Right lobe of liver (tissue), 6 donors: ENCODE data around the gene PHACTR2. TPM values are rescaled to one million over a fixed set of nuclear protein-coding genes. Genes with fewer than 3 reads are reported as not detected.
A peak's percentile ranks its signal among the peaks of the same experiment; 100 is the strongest.

Experiments
- ATAC-seq, 4 donors: fragments of 200-7000 bp; cut with Tn5 transposase; one replicate each; pipeline ENCODE4 v1.9.1; 2020; ENCODE audit warnings: mild to moderate bottlenecking in 4 of 4, moderate library complexity in 4 of 4
- DNase-seq, 3 donors: peaks; one replicate each; pipeline ENCODE4 v3.0.0-alpha.2; 2020
- H3K27ac ChIP-seq, 3 donors: fragments of 200-600 bp; one replicate each; pipeline ENCODE4 v1.8.0; 2022
- H3K27me3 ChIP-seq, 2 donors: fragments of 200-600 bp; one replicate each; pipeline ENCODE4 v1.8.0; 2022
- H3K36me3 ChIP-seq, 4 donors: fragments of 200-600 bp; sonication (generic) in 1 of 4; one replicate each; pipeline versions ENCODE4 v1.5.1 to v1.8.0; 2017 to 2022; ENCODE audit warnings: control low read depth in 1 of 4
- H3K4me1 ChIP-seq, 4 donors: fragments of 200-600 bp; sonication (generic) in 1 of 4; one replicate each; pipeline versions ENCODE4 v1.5.1 to v1.8.0; 2017 to 2022; ENCODE audit warnings: control low read depth in 1 of 4
- H3K4me3 ChIP-seq, 3 donors: fragments of 200-600 bp; one replicate each; pipeline ENCODE4 v1.8.0; 2022
- H3K9me3 ChIP-seq, 4 donors: fragments of 200-600 bp; sonication (generic) in 1 of 4; one replicate each; pipeline versions ENCODE4 v1.5.1 to v1.8.0; 2017 to 2022; ENCODE audit warnings: control low read depth in 1 of 4
- CTCF ChIP-seq, 4 donors: fragments of 200-600 bp in 3 of 4; fragments of 450-650 bp in 1 of 4; IDR thresholded peaks; one replicate each; pipeline versions ENCODE4 v1.5.1 to v1.8.0; 2016 to 2022; ENCODE audit warnings: antibody characterized with exemption in 4 of 4, mild to moderate bottlenecking in 2 of 4
- POLR2A ChIP-seq: fragments of 450-650 bp; IDR thresholded peaks from one replicate; pipeline ENCODE4 v1.6.1; 2017; ENCODE audit warnings: antibody characterized with exemption, mild to moderate bottlenecking
- WGBS: methylation state at CpG from one replicate; pipeline ENCODE4 v1.1.6; 2018; ENCODE audit warnings: low coverage, low lambda C conversion rate; ENCODE audit not compliant: insufficient coverage; ENCODE audit errors: missing lambda C conversion rate; 5-methylcytosine and 5-hydroxymethylcytosine counted together
- intact Hi-C, 2 donors: fragments of 100-400 bp; cut with DNase I; formaldehyde crosslinking; loops; one replicate each; pipeline versions ENCODE4 v1.11.2 to v1.14.1; 2022
- total RNA-seq, 6 experiments: library from RNA; depleted of rRNA in 2 of 6; stranded (reverse); fragments of >200 nt in 2 of 6; fragmentation: NEBNext Ultra II Directional in 3 of 6; extraction: Animal tissue kit (Norgen Biotek cat#: 25700) in 3 of 6; gene quantifications; one replicate each; pipeline versions ENCODE4 v1.1.0 to v1.2.4, GENCODE V29; 2016 to 2023
- donor health status: DM: no; HTN: yes; CAD: no.
- donor health status: DM: no; HTN: no; CAD: no.
- donor health status: DM: no; HTN: no; CAD: no.
- donor health status: DM: no; HTN: yes; CAD: no.
- donor health status: DM: no; HTN: yes; CAD: no.

The PHACTR2 gene
- total RNA-seq, 6 experiments from 2014 or later = 14.0 to 62.7 (median 20.9) TPM

DNA sequence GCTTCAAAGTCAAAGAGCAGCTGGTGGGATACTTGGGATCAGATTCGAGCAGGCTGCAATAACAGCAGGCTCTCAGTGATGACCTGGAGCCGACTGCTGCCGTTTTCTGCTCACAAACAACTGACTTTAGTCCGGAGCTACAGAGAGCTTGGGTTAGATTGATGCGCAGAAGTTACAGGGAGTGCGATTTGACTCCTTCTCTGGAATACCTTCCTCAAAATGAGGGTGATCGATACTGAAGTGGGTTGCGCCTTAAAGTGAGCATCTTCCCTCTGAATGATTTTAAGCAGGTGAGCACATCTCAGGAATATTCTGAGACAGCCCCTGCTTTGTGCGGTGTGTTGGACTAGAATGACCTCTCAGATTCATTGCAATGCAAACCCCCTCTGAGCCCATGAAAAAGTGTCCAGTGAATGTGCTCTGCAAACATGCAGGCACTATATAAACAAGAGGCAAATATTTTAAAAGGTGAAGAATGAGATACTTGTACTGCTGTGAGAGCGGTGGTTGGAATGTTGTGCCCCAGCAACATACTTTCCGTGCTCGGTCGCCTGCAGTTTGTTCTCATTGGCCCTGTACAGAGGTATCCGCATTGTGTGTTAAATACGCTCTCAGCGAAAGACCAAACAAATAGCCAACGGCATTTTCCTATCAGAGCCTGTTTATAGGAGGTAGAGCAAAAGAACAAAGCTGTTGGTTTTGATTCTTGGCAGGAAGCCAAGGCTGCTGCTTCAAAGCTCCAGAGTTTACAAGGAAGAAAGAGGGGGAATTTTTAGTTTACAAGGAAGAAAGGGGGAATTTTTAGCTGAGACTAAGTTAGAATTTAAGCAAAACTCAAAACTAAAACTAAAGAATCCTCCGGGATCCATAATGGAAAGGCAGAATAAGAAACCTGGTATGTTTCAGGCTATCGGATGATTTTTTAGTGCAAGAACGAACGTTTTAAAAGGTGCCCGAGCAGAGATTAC, 67.7 kb downstream of the PHACTR2 start:
- TF ChIP-seq CTCF (IDR thresholded peaks at IDR 0.05) (no peak), POLR2A (no peak)
- ATAC-seq (peak; percentile 35 to 57 (median 50)), DNase-seq (no peak)
- WGBS = 47% methylated on average over 21 of the region's 22 CpGs
- Histone ChIP-seq H3K4me3 (no peak overlapping the region), H3K9me3 (no peaks in the 10 kb centered on the region), H3K27me3 (no peaks in the 10 kb centered on the region), H3K4me1 (peaks cover 0 to 16% (median 0%) of the 10 kb centered on the region in 4 donors), H3K27ac (no peak overlapping the region), H3K36me3 (no peaks in the 10 kb centered on the region)
- intact Hi-C loops = no loop called here

DNA sequence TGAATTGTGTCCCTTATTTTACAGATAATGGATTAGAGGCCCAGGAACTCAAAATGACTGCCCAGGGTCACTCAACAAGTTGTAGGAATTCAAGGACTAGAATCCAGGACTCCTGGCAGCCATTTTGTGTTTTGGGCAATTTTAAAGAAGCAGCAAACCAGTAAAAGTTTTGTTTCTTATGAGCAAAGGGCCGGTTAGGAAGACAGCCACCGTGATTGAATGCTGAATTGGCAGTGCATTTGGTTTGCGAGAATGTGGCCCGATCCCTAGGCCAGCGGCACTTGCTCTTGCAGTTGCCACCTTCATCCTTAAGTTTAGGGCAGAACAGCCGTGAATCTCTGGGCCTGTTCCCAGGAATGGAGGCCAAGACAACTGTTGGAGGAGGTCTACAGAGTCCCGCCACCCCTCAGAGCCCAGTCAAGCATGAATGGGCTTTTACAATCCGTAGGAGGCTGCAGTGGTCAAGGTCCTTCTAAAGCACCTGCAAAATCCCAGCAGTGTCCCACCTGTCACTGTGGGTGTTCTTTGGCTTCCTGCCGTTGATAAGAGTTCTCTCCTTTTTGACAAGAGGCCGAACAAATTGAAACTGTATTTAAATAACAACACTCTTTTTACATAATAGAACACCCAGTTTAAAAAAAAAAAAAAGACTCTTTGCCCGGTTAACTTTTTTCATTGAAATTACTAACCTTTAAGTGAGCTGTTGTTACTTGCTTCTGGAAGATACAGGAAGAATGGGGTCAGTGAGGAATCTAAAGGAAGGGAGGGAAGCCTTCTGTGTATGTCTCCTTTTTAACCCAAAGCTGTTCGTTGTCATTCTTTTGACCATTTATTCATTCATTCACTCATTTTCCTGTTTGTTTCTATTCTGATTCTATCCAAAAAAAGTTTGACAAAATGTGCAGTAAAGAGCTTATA, 68.7 kb downstream of the PHACTR2 start:
- TF ChIP-seq CTCF (IDR thresholded peaks at IDR 0.05) (no peak), POLR2A (no peak)
- Histone ChIP-seq H3K9me3 (no peaks in the 10 kb centered on the region), H3K27me3 (no peaks in the 10 kb centered on the region), H3K27ac (no peak overlapping the region), H3K36me3 (no peaks in the 10 kb centered on the region), H3K4me3 (no peak overlapping the region), H3K4me1 (peaks cover 0 to 16% (median 0%) of the 10 kb centered on the region in 4 donors)
- 83% methylated on average over 12 of the region's 12 CpGs for WGBS
- intact Hi-C loops = no loop called here
- ATAC-seq (no peak), DNase-seq (no peak)

GRCh38 chr6:143747347-143747842, 69.6 kb downstream of the PHACTR2 start:
- no peaks in the 10 kb centered on the region for H3K9me3 ChIP-seq
- H3K36me3 ChIP-seq = no peaks in the 10 kb centered on the region
- 47% methylated on average over 8 of the region's 8 CpGs for WGBS
- no peak overlapping the region for H3K27ac ChIP-seq
- DNase-seq = no peak
- peaks cover 0 to 16% (median 0%) of the 10 kb centered on the region in 4 donors for H3K4me1 ChIP-seq
- intact Hi-C loops = no loop called here
- no peaks in the 10 kb centered on the region for H3K27me3 ChIP-seq
- H3K4me3 ChIP-seq = no peak overlapping the region
- no peak for TF ChIP-seq CTCF (IDR thresholded peaks at IDR 0.05)
- no peak for TF ChIP-seq POLR2A
- ATAC-seq = peak in 3 of 4 donors; percentile 20 to 41 (median 32)

GRCh38 chr6:143749891-143750290, 72.1 kb downstream of the PHACTR2 start:
- no peaks in the 10 kb centered on the region for H3K27me3 ChIP-seq
- H3K4me1 ChIP-seq = peaks cover 0 to 10% (median 0%) of the 10 kb centered on the region in 4 donors
- 67% methylated on average over 1 of the region's 1 CpG for WGBS
- DNase-seq (no peak), ATAC-seq (no peak)
- no peaks in the 10 kb centered on the region for H3K36me3 ChIP-seq
- H3K9me3 ChIP-seq = no peaks in the 10 kb centered on the region
- H3K4me3 ChIP-seq = no peak overlapping the region
- no peak overlapping the region for H3K27ac ChIP-seq
- intact Hi-C loops = no loop called here
- TF ChIP-seq POLR2A (no peak), CTCF (IDR thresholded peaks at IDR 0.05) (no peak)
